Midbrain (tissue), 1 donor: ENCODE measurements around the gene HBA1.
"Not testable (repeated sequence)": the region's sequence is repeated elsewhere in the genome, so short reads cannot be mapped to it uniquely, and the experiment has no call there.

ENCODE experiments used
- DNase-seq: peaks from one replicate; lab custom pipeline; 2025; lab: John Stamatoyannopoulos, UW

The HBA1 gene

GRCh38 chr16:203246-203645 lies 26.8 kb downstream of the HBA1 start:
- DNase-seq: no peak

- not testable (repeated sequence) for DNase-seq
Measured at GRCh38 chr16:204046-204445, 27.6 kb downstream of the HBA1 start.

- DNase-seq: not testable (repeated sequence)
Measured at GRCh38 chr16:209359-209758, 32.9 kb downstream of the HBA1 start.

GRCh38 chr16:211631-212180 lies 35.2 kb downstream of the HBA1 start:
- DNase-seq: not testable (repeated sequence)

- no peak for DNase-seq
Measured at GRCh38 chr16:212999-213398, 36.5 kb downstream of the HBA1 start.

- DNase-seq: no peak
Measured at GRCh38 chr16:220021-220420, 43.5 kb downstream of the HBA1 start.
